SK-N-SH treated with all-trans-retinoic acid at 6 μM for 48 hours (cell line): ENCODE results near the gene ORM2.

Experiments
- CSDC2 ChIP-seq: fragments of 250-450 bp; sonication (Bioruptor Pico); IDR thresholded peaks from 2 replicates; pipeline ENCODE4 v1.5.0; 2020; ENCODE audit warnings: mild to moderate bottlenecking, moderate library complexity
- OSR1 ChIP-seq: fragments of 250-450 bp; sonication (Bioruptor Pico); IDR thresholded peaks from 2 replicates; pipeline ENCODE4 v1.8.0; 2022; ENCODE audit warnings: moderate library complexity, mild to moderate bottlenecking, inconsistent platforms
- RARB ChIP-seq: fragments of 250-450 bp; sonication (Bioruptor Pico); IDR thresholded peaks from 2 replicates; pipeline ENCODE4 v1.8.0; 2021; ENCODE audit warnings: mild to moderate bottlenecking, moderate library complexity
- TCF4 ChIP-seq: fragments of 250-450 bp; sonication (Bioruptor Pico); IDR thresholded peaks from 2 replicates; pipeline ENCODE4 v1.8.0; 2021; ENCODE audit warnings: mild to moderate bottlenecking, moderate library complexity, borderline replicate concordance
- TSHZ2 ChIP-seq: fragments of 250-450 bp; sonication (Bioruptor Pico); IDR thresholded peaks from 2 replicates; pipeline ENCODE4 v1.5.0; 2020; ENCODE audit warnings: mild to moderate bottlenecking, moderate library complexity
- ZNF8 ChIP-seq: fragments of 450-650 bp; formaldehyde crosslinking; IDR thresholded peaks from 2 replicates; pipeline ENCODE4 v1.5.0; 2020; ENCODE audit warnings: mild to moderate bottlenecking, moderate library complexity
- TF ChIP-seq, protein P1 (sequence below): fragments of 250-450 bp; sonication (Bioruptor Pico); IDR thresholded peaks from 2 replicates; pipeline ENCODE4 v1.5.1; 2020; ENCODE audit warnings: low read depth, mild to moderate bottlenecking, moderate library complexity

GRCh38 chr9:114366334-114367128 is 36.9 kb downstream of the ORM2 start:
- TF ChIP-seq, protein P1, sequence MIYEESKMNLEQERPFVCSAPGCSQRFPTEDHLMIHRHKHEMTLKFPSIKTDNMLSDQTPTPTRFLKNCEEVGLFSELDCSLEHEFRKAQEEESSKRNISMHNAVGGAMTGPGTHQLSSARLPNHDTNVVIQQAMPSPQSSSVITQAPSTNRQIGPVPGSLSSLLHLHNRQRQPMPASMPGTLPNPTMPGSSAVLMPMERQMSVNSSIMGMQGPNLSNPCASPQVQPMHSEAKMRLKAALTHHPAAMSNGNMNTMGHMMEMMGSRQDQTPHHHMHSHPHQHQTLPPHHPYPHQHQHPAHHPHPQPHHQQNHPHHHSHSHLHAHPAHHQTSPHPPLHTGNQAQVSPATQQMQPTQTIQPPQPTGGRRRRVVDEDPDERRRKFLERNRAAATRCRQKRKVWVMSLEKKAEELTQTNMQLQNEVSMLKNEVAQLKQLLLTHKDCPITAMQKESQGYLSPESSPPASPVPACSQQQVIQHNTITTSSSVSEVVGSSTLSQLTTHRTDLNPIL (CRISPR knock-in tag), result no peak
- TF ChIP-seq TSHZ2 (CRISPR knock-in tag), result no peak
- no peak for TF ChIP-seq TCF4
- TF ChIP-seq OSR1, result no peak
- no peak for TF ChIP-seq CSDC2 (CRISPR knock-in tag)
- TF ChIP-seq ZNF8 (CRISPR knock-in tag), result no peak
- TF ChIP-seq RARB (CRISPR knock-in tag), result no peak
